PC-3 (cell line): Measurements from ENCODE around the gene PAEP. TPM values are rescaled to one million over a fixed set of nuclear protein-coding genes. Genes with fewer than 3 reads are reported as not detected.

ENCODE experiments used
- ATAC-seq: fragments of 200-7000 bp; cut with Tn5 transposase; 2 replicates; pipeline ENCODE4 v1.9.1; 2020; ENCODE audit warnings: mild to moderate bottlenecking, moderate library complexity
- BruUV-seq: library from RNA; stranded (reverse); fragments of 400-500 nt; replicated peaks from 2 replicates; lab custom pipeline; 2021; lab: Mats Ljungman, UMichigan
- CTCF ChIA-PET: fragments of 300-600 bp; sonication (Branson Sonifier 250); formaldehyde crosslinking; loops from one replicate; lab custom pipeline; 2022; ENCODE audit warnings: antibody characterized with exemption; lab: Charles Lee
- POLR2A ChIA-PET: fragments of 300-600 bp; sonication (Branson Sonifier 250); formaldehyde crosslinking; loops from one replicate; lab custom pipeline; 2022; ENCODE audit warnings: antibody characterized with exemption; ENCODE audit not compliant: unreplicated experiment; lab: Charles Lee
- DNase-seq: peaks from one replicate; pipeline ENCODE4 v3.0.0-alpha.2; 2015
- H2AFZ ChIP-seq: fragments of 300-600 bp; sonication (generic); 2 replicates; pipeline ENCODE4 v1.6.0; 2016; ENCODE audit warnings: antibody characterized with exemption, low read length
- H3F3A ChIP-seq: fragments of 300-600 bp; sonication (generic); one replicate; pipeline ENCODE4 v1.6.0; 2017; ENCODE audit warnings: antibody characterized with exemption, low read length, control low read depth, mild to moderate bottlenecking; ENCODE audit not compliant: unreplicated experiment
- H3K27ac ChIP-seq: fragments of 300-600 bp; sonication (generic); 2 replicates; pipeline ENCODE4 v1.5.1; 2016; ENCODE audit warnings: mild to moderate bottlenecking, low read length
- H3K27me3 ChIP-seq: fragments of 300-600 bp; sonication (generic); 2 replicates; pipeline ENCODE4 v1.6.1; 2016; ENCODE audit warnings: low read length, mixed read lengths
- H3K36me3 ChIP-seq: fragments of 300-600 bp; sonication (generic); 2 replicates; pipeline ENCODE4 v1.6.1; 2016; ENCODE audit warnings: low read depth, mixed run types, low read length, mixed read lengths
- H3K4me1 ChIP-seq: fragments of 300-600 bp; sonication (generic); 2 replicates; pipeline ENCODE4 v1.5.1; 2016; ENCODE audit warnings: low read length; ENCODE audit not compliant: insufficient read depth
- H3K4me2 ChIP-seq: fragments of 300-600 bp; sonication (generic); 2 replicates; pipeline ENCODE4 v1.6.0; 2016; ENCODE audit warnings: low read length
- H3K4me3 ChIP-seq: fragments of 300-600 bp; sonication (generic); 2 replicates; pipeline ENCODE4 v1.5.1; 2016; ENCODE audit warnings: mild to moderate bottlenecking, low read length, mixed read lengths
- H3K79me2 ChIP-seq: fragments of 300-600 bp; sonication (generic); 2 replicates; pipeline ENCODE4 v1.6.1; 2017; ENCODE audit warnings: low read length, mixed read lengths
- H3K9ac ChIP-seq: fragments of 300-600 bp; sonication (generic); 2 replicates; pipeline ENCODE4 v1.6.0; 2016; ENCODE audit warnings: mild to moderate bottlenecking, low read length
- H3K9me2 ChIP-seq: fragments of 300-600 bp; sonication (generic); replicated peaks from 2 replicates; pipeline ENCODE4 v1.6.1; 2016; ENCODE audit warnings: mixed run types, low read length, mixed read lengths
- H3K9me3 ChIP-seq: fragments of 300-600 bp; sonication (generic); 2 replicates; pipeline ENCODE4 v1.6.1; 2016; ENCODE audit warnings: low read length, mixed read lengths
- H4K20me1 ChIP-seq: fragments of 300-600 bp; sonication (generic); 2 replicates; pipeline ENCODE4 v1.6.1; 2016; ENCODE audit warnings: low read length, mixed read lengths
- CTCF ChIP-seq: fragments of 300-600 bp; sonication (generic); conservative IDR thresholded peaks from 2 replicates; pipeline ENCODE4 v1.5.1; 2017; ENCODE audit warnings: antibody characterized with exemption, low read depth, mild to moderate bottlenecking, low read length
- EZH2 ChIP-seq: fragments of 300-600 bp; sonication (generic); IDR thresholded peaks from one replicate; pipeline ENCODE4 v1.6.1; 2017; ENCODE audit warnings: antibody characterized with exemption, mild to moderate bottlenecking, low read length; ENCODE audit not compliant: unreplicated experiment
- EZH2phosphoT487 ChIP-seq: fragments of 300-600 bp; sonication (generic); IDR thresholded peaks from 2 replicates; pipeline ENCODE4 v1.6.1; 2018; ENCODE audit warnings: mild to moderate bottlenecking, antibody characterized with exemption, low read length, borderline replicate concordance
- intact Hi-C: fragments of 100-400 bp; cut with micrococcal nuclease; formaldehyde crosslinking; loops from 2 replicates; pipeline ENCODE4 v1.9.0; 2023
- total RNA-seq: library from RNA; depleted of rRNA; stranded (reverse); fragments of >200 nt; gene quantifications from 2 replicates; pipeline ENCODE4 v1.2.3, GENCODE V29; 2014

PAEP gene
- total RNA-seq, 1 experiment from 2014 or later = not detected

- Histone ChIP-seq H3K36me3 (no peaks in the 10 kb centered on the region), H4K20me1 (no peaks in the 10 kb centered on the region), H3F3A (no peaks in the 10 kb centered on the region), H3K27ac (no peak overlapping the region), H3K9ac (no peak overlapping the region), H3K27me3 (no peaks in the 10 kb centered on the region), H3K79me2 (no peaks in the 10 kb centered on the region), H3K9me3 (no peaks in the 10 kb centered on the region), H3K9me2 (no peaks in the 10 kb centered on the region), H3K4me3 (no peak overlapping the region), H2AFZ (no peak overlapping the region), H3K4me1 (no peaks in the 10 kb centered on the region), H3K4me2 (no peak overlapping the region)
- ATAC-seq (no peak), DNase-seq (no peak)
- no peak for TF ChIP-seq EZH2phosphoT487
- no peak for TF ChIP-seq CTCF
- TF ChIP-seq EZH2 = no peak
- BruUV-seq = no TSS peak
- POLR2A ChIA-PET = no interaction called here
- CTCF ChIA-PET = no interaction called here
- intact Hi-C loops = no loop called here
Observed at GRCh38 chr9:135581636-135582426, 20.3 kb downstream of the PAEP start.

- H3K9me3 ChIP-seq = no peaks in the 10 kb centered on the region
- no peaks in the 10 kb centered on the region for H3K36me3 ChIP-seq
- no peaks in the 10 kb centered on the region for H3K27me3 ChIP-seq
- no peaks in the 10 kb centered on the region for H3K9me2 ChIP-seq
- H4K20me1 ChIP-seq = no peaks in the 10 kb centered on the region
- H3K9ac ChIP-seq = no peak overlapping the region
- intact Hi-C loops = no loop called here
- H3K27ac ChIP-seq = no peak overlapping the region
- CTCF ChIA-PET = no interaction called here
- TF ChIP-seq EZH2phosphoT487 (no peak), CTCF (no peak), EZH2 (no peak)
- POLR2A ChIA-PET = no interaction called here
- no peaks in the 10 kb centered on the region for H3K79me2 ChIP-seq
- H3F3A ChIP-seq = no peaks in the 10 kb centered on the region
- ATAC-seq (no peak), DNase-seq (no peak)
- no peak overlapping the region for H2AFZ ChIP-seq
- H3K4me2 ChIP-seq = no peak overlapping the region
- H3K4me1 ChIP-seq = no peaks in the 10 kb centered on the region
- BruUV-seq = no TSS peak
- no peak overlapping the region for H3K4me3 ChIP-seq
Observed at GRCh38 chr9:135582541-135582940, 21.0 kb downstream of the PAEP start.

- CTCF ChIA-PET = no interaction called here
- Histone ChIP-seq H3K4me1 (no peaks in the 10 kb centered on the region), H3K36me3 (no peaks in the 10 kb centered on the region), H3K4me2 (no peak overlapping the region), H2AFZ (no peak overlapping the region), H3K4me3 (no peak overlapping the region), H3K9me2 (no peaks in the 10 kb centered on the region), H3K9me3 (no peaks in the 10 kb centered on the region), H4K20me1 (no peaks in the 10 kb centered on the region), H3K9ac (no peak overlapping the region), H3K79me2 (no peaks in the 10 kb centered on the region), H3F3A (no peaks in the 10 kb centered on the region), H3K27me3 (no peaks in the 10 kb centered on the region), H3K27ac (no peak overlapping the region)
- TF ChIP-seq EZH2 = no peak
- TF ChIP-seq CTCF = no peak
- TF ChIP-seq EZH2phosphoT487 = no peak
- intact Hi-C loops = no loop called here
- no TSS peak for BruUV-seq
- DNase-seq (no peak), ATAC-seq (no peak)
- POLR2A ChIA-PET = no interaction called here
Observed at GRCh38 chr9:135582966-135583687, 21.6 kb downstream of the PAEP start.
